ENCODE data around the gene SPATA7. TPM values are rescaled to one million over a fixed set of nuclear protein-coding genes. Genes with fewer than 3 reads are reported as not detected.

Gene SPATA7
- total RNA-seq, 1 experiment from 2014 or later, result 5.3 TPM

- no peaks in the 10 kb centered on the region for H4K20me1 ChIP-seq (ENCODE audit: control insufficient read depth, insufficient read depth, insufficient read length)
- H3K14ac ChIP-seq (ENCODE audit: insufficient read depth, low read length), result no peak overlapping the region
- no peaks in the 10 kb centered on the region for H3K9me3 ChIP-seq (ENCODE audit: control insufficient read depth, low read depth, low read length)
- DNase-seq, result no peak
- no peaks in the 10 kb centered on the region for H3K79me1 ChIP-seq (ENCODE audit: insufficient read depth, low read depth, low read length, poor library complexity, severe bottlenecking)
- no peak overlapping the region for H4K91ac ChIP-seq (ENCODE audit: insufficient read length, low read depth, low read length)
- H2BK5ac ChIP-seq (ENCODE audit: insufficient read length, low read length), result no peak overlapping the region
- H3K23ac ChIP-seq (ENCODE audit: insufficient read length, low read depth, low read length), result no peak overlapping the region
- H3K9ac ChIP-seq (ENCODE audit: extremely low read depth, insufficient read length, low read length), result no peak overlapping the region
- H2AK5ac ChIP-seq (ENCODE audit: insufficient read length, low read length), result no peak overlapping the region
- no peak overlapping the region for H3K27ac Mint-ChIP-seq
- H3K4ac ChIP-seq (ENCODE audit: low read depth, low read length), result no peak overlapping the region
- H3K4me3 Mint-ChIP-seq, result no peak overlapping the region
- H2BK120ac ChIP-seq (ENCODE audit: low read depth, low read length, poor library complexity, severe bottlenecking), result no peak overlapping the region
- H3K4me1 ChIP-seq (ENCODE audit: insufficient read depth, low read length), result no peaks in the 10 kb centered on the region
- H3K27ac ChIP-seq (ENCODE audit: insufficient read length, low read depth, low read length), result no peak overlapping the region
- H2BK15ac ChIP-seq (ENCODE audit: low read depth, low read length), result no peak overlapping the region
- H3K27me3 ChIP-seq (ENCODE audit: insufficient read depth, low read length), result no peaks in the 10 kb centered on the region
- no peak overlapping the region for H3K56ac ChIP-seq (ENCODE audit: insufficient read length, low read depth, low read length)
- no peaks in the 10 kb centered on the region for H3K4me1 Mint-ChIP-seq
- no peaks in the 10 kb centered on the region; a peak in 2 of 5 replicates for H3K9me3 Mint-ChIP-seq
- H3T11ph ChIP-seq (ENCODE audit: low read length), result no peak overlapping the region
- H2BK20ac ChIP-seq (ENCODE audit: low read depth, low read length, poor library complexity, severe bottlenecking), result no peak overlapping the region
- H4K5ac ChIP-seq (ENCODE audit: insufficient read length, low read depth, low read length), result no peak overlapping the region
- no peaks in the 10 kb centered on the region for H3K79me2 ChIP-seq (ENCODE audit: insufficient read depth, low read length)
- H3K23me2 ChIP-seq (ENCODE audit: insufficient read length, low read depth, low read length, poor library complexity, severe bottlenecking), result no peaks in the 10 kb centered on the region
- no peak overlapping the region for H4K8ac ChIP-seq (replicated peaks; ENCODE audit: insufficient read length, low read depth, low read length)
- H3K36me3 Mint-ChIP-seq (ENCODE audit: insufficient read depth in 1 of 3, low read depth in 3 of 3), result peaks cover 0 to 5% (median 0%) of the 10 kb centered on the region in 3 experiments; a peak in 4 of 7 replicates
- no peak; the same call in 2 of the 3 replicates for TF ChIP-seq CTCF (conservative IDR thresholded peaks at IDR 0.05)
- WGBS (ENCODE audit: extremely low coverage, insufficient read length, low lambda C conversion rate), result no CpG with 5 or more reads among the region's 5 CpGs
- no peak overlapping the region for H2BK12ac ChIP-seq (ENCODE audit: insufficient read length, low read depth, low read length)
- H3K4me2 ChIP-seq (ENCODE audit: insufficient read depth, insufficient read length, low read length), result no peak overlapping the region
- H3K27me3 Mint-ChIP-seq (ENCODE audit: low read depth), result no peaks in the 10 kb centered on the region
- no peak overlapping the region for H3K18ac ChIP-seq (ENCODE audit: insufficient read length, low read depth, low read length)
- no peak overlapping the region for H2AFZ ChIP-seq (ENCODE audit: low read length)
Observed at GRCh38 chr14:88437658-88438057, 52.2 kb downstream of the SPATA7 start.

Measured in H9 (cell line).